Right renal pelvis (tissue), 4 donors: ENCODE results near the gene PRUNE2. TPM values are rescaled to one million over a fixed set of nuclear protein-coding genes. Genes with fewer than 3 reads are reported as not detected.
"Not testable (repeated sequence)": the region's sequence is repeated elsewhere in the genome, so short reads cannot be mapped to it uniquely, and the experiment has no call there.

Experiments
- DNase-seq, 4 donors: peaks; one replicate each; pipeline ENCODE4 v3.0.0-alpha.2; 2013; ENCODE audit warnings: low read depth in 4 of 4, low spot score in 3 of 4, missing footprints in 1 of 4
- polyA plus RNA-seq, 4 donors: library from polyadenylated mRNA; unstranded; fragments of 120-200 nt; gene quantifications; one replicate each; pipeline ENCODE4 v1.2.1, GENCODE V29; 2013; ENCODE audit not compliant: insufficient read length in 4 of 4

The PRUNE2 gene
- polyA plus RNA-seq, 4 donors, result 11.2 to 13.8 (median 12.8) TPM

- DNase-seq, result no peak
Measured at GRCh38 chr9:76751001-76751400, 154.9 kb downstream of the PRUNE2 start.

DNA sequence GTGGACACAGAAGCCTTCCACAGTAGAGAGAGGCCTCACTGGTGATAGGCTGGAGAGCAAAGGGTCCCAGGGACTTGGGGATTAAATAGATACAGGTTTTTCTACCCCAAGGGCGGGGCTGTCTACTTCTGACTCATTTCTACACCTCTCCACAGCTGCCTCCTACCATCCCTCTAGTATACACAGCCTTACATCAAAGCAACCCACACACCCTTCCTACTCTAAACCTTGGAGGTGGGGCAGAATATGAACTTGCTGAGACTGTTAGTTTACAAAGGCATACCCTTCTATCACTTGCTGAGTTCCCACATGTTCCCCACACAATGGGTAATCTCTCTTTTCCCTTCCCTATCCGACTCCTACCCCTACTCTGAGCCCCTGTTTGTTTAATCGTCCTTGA is 161.6 kb downstream of the PRUNE2 start:
- no peak for DNase-seq

GRCh38 chr9:76743931-76744330 is 162.0 kb downstream of the PRUNE2 start:
- no peak for DNase-seq

DNA sequence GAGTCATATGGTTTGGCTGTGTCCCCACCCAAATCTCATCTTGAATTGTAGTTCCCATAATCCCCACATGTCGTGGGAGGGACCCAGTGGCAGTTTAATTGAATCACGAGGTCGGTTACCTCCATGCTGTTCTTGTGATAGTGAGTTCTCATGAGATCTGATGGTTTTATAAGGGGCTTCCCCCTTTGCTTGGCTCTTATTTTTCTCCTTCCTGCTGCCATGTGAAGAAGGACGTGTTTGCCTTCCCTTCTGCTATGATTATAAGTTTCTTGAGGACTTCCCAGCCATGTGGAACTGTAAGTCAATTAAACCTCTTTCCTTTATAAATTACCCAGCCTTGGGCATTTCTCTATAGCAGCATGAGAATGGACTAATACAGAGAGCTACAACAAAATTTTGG is 163.0 kb downstream of the PRUNE2 start:
- not testable (repeated sequence) for DNase-seq

DNA sequence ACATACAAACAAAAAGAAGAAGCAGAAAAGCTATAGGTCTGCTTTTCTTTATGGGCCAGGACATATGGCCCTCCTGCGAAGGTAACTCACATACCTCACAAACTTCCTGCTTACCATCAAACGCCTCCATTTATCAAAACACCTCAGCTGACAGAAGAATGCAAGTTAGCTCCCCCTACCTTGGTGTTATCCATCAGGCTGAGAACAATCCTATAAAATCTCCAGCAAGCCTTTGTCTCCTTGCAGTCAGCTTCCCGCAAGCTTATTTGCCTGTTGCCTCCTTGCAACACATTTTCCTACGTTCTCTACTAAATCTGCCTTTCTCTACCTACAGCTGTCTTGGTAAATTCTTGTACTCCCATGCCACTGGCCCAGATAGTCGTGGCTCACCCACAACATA is 164.4 kb downstream of the PRUNE2 start:
- no peak for DNase-seq

DNA sequence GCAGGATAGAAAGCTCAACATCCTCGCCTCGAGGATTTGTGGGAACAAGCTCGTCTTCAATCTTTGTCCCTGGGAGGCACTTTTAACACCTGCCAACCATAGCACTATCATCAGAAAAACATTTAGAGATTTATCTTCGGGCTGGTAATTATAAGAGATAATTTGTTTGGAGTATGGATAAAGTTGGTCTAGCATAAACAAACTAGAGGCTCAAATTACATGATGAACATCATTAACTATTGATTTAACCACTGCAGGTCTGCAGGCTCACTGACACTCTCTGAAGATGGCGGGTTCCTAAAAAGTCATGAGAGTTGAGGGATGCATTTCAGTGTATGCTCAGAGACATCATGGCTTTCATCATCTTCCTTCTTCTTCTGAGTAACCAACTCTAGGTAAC is 167.5 kb downstream of the PRUNE2 start:
- DNase-seq, result no peak

DNA sequence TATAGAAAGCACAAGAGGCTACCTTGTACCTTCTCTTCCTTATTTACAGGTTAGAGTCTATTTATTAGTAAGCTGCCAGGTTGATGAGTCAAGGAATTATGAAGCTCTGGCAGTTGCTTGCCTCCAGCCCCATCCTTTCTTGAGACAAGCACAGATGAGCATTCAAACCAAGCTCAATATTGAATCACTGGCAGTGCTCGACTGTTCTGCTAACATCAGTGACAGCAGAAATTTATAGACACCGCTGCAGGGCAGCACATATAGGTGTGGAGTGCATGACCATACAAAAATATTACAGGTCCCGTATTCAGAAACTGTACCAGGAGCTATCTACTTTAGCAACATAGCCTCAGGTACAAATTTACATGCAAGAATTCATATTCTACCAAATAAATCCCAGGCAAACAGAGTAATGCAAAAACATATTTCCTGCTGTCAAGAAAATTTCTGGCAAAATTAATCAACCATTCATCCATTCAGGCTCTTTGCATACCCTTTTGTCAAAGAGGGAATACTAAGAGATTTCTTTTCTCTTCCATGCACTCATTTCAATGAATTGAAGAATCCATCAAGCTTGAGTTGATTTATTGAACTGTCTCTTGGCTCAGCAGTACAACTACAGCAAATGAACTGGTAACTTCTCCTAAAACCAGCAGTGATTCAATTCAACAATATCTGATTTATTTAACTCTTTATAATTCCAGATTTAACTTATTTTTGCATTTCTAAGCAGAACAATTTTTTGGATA is 168.6 kb downstream of the PRUNE2 start:
- no peak for DNase-seq

DNA sequence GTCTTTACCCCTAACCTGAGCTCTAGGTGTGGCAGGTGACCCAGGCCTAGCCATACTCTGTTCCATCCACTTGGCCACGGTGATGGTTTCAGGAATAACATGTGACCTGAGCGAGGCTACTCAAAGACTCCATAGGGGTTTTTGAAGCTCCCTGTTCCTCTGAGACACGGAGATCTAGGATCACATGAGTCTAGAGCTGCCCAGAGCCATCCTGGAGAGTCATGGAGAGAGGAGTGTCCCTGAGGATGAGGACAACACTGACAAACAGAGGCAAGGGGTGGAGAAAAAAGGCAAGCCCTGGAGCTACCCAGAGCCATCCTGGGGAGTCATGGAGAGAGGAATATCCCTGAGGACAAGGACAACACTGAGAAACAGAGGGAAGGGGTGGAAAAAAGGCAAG is 171.2 kb downstream of the PRUNE2 start:
- DNase-seq, result no peak

- DNase-seq, result no peak
Measured at GRCh38 chr9:76733096-76733495, 172.8 kb downstream of the PRUNE2 start.

DNA sequence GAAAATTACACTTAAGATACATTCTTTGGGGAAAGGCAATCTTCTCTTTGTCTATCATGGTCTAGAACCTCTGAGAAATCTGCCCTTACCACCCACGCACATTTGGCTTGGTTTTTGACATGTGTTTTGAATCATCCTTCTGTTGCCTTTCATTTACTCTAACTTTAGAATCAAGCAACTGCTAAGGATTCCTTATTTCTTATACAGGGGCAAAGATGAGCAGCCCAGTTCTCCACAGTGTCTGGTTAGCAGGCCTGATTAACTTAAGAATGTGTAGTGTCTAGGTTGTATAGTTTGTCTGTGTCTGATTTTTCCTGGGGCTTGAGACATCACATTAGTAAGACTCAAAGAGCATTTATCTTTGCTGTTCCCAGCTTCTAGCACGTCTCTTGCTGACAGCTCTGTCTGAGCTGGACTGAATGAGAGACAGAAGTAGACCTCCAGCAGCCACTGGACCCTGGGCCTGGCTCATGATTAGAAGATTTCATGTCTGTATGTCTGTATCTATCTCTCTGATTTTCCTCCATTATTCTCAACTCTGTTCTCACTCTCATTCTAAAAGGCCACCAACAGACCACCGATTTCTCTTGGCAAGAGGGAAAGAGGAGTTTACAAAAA is 173.5 kb downstream of the PRUNE2 start:
- DNase-seq, result no peak

- no peak for DNase-seq
Measured at GRCh38 chr9:76730801-76731200, 175.1 kb downstream of the PRUNE2 start.

DNA sequence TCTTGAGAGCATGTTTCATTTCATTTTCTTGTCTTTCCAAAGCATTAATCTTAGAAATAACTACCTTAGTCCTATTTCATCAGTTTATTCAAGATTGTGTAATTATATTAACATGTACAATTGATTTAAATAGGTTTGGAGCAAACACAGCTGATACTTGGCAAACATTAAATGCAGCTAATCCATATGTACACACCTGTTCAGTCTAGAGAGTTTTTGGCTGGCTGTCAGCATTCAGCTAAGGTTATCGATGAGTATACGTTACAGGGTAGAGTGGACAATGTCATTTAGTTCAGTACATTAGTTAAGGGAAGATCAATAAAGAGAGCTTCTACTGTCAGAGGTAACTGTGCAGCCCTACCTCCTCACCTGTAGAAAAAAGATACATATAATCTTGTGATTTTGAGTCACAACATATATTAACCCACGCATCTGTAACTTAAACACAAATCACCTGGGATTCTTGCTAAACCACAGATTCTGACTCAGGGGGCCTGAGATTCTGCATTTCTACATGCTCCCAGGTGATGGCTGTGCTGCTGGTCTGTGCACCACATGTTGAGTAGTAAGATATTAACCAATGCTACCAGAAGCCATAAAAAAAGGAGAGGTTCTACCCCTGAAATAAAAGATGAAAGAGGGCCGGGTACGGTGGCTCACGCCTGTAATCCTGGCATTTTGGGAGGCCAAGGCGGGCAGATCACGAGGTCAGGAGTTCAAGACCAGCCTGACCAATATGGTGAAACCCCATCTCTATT is 175.8 kb downstream of the PRUNE2 start:
- no peak for DNase-seq

DNA sequence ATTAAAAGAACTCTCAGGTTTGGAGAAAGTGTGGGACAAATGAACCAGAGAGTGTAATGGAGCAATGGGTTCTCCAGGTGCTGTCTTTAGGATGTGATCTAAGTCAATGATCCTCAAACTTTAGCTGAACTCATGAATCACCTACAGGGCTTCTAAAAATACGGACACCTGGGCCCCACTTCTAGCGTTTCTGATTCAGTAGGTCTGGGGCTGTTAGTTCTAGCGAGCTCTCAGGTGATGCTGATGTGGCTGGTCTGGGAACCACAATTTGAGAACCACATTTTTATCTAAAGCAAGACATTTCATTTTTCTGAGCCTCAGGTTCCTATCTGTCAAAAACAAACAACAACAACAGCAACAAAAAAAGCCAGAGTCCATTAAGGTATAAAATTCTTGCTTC is 176.8 kb downstream of the PRUNE2 start:
- no peak for DNase-seq

DNA sequence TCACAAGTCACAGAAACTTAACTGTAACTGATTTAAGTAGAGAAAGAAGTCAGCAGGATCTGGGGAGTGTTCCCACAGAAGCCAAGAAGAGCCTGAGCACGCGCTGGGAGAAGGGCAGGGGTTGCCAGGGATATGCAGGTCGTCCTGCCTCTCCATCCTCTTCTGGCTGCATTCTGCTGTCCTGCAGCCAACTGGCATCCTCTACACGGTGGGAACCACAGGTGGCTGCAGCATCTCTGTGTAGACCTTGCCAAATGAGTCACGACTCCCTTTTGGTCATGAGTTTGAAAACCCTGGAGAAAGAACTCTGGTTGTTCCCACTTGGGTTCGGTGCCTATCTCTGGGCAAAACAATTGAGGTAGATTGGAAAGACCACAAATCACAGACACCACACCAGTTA is 180.0 kb downstream of the PRUNE2 start:
- DNase-seq, result no peak

DNA sequence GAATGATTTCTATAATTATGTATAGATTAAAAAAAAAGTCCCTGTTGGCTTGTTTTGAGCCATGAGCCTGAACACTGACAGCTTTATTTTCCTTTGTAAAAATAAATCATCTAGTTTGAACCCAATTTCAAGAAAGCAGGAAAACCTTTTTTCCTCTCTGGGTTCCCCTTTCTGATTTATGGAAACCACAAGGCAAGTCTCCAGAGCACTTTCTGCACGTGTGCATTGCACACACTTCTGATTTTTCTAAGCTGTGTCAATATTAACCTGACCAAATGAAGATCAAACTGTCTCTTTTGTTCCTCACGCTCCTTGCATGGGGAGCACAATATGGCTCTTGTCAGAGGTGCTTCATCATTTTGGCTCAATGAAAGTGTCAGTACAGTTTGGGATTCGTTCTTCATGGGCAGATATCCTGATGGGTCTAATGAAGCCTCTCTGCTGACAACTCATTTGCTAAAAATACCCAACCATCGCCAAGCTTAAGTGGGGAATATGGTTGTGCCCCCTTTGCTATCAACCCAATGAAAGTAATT is 180.8 kb downstream of the PRUNE2 start:
- DNase-seq, result no peak

DNA sequence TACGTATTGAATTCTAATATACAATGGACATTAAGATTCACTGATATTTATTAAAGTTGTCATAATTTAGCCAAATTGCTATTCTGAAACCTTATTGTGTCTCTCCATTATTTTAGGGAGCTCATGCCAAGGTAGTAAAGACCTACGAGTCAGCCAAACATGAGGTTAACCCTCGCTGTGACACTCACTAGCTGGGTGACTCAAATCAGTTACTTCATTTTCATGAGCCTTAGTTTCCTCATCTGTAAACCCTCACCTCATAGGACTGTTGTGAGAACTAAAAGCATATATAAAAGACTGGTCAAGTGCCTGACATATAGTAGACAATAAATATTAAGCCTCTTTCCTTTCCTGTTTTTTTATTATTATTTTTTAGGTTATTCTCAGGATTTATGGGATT is 185.7 kb downstream of the PRUNE2 start:
- no peak for DNase-seq

- DNase-seq, result no peak
Measured at GRCh38 chr9:76718166-76718565, 187.7 kb downstream of the PRUNE2 start.

- DNase-seq, result no peak
Measured at GRCh38 chr9:76717613-76718012, 188.3 kb downstream of the PRUNE2 start.

- no peak for DNase-seq
Measured at GRCh38 chr9:76717176-76717575, 188.7 kb downstream of the PRUNE2 start.

GRCh38 chr9:76716085-76716672 is 189.7 kb downstream of the PRUNE2 start:
- DNase-seq, result no peak

GRCh38 chr9:76713381-76713780 is 192.5 kb downstream of the PRUNE2 start:
- no peak for DNase-seq
